Transverse colon (tissue), 4 donors: ENCODE results near the gene H6PD. TPM values are rescaled to one million over a fixed set of nuclear protein-coding genes. Genes with fewer than 3 reads are reported as not detected.

ENCODE experiments used
- DNase-seq: peaks from one replicate; pipeline ENCODE4 v3.0.0-alpha.2; 2019
- H3K27ac ChIP-seq, 4 donors: fragments of 200-600 bp; sonication (generic); 2 replicates each; pipeline ENCODE4 v1.5.1; 2016 to 2018; ENCODE audit warnings: inconsistent platforms in 4 of 4
- H3K27me3 ChIP-seq: fragments of 200-600 bp; sonication (generic); 2 replicates; pipeline ENCODE4 v1.5.1; 2017; ENCODE audit warnings: inconsistent platforms
- H3K36me3 ChIP-seq, 4 donors: fragments of 200-600 bp; sonication (generic); 2 replicates each; pipeline ENCODE4 v1.5.1; 2017 to 2019; ENCODE audit warnings: inconsistent platforms in 4 of 4
- H3K4me1 ChIP-seq, 4 donors: fragments of 200-600 bp; sonication (generic); 2 replicates each; pipeline ENCODE4 v1.5.1; 2017 to 2020; ENCODE audit warnings: inconsistent platforms in 4 of 4
- H3K4me3 ChIP-seq, 4 donors: fragments of 200-600 bp; sonication (generic); 1 replicate in 1 of 4; 2 replicates in 3 of 4; pipeline versions ENCODE4 v1.5.1 to v1.6.1; 2017 to 2019; ENCODE audit warnings: inconsistent platforms in 4 of 4
- H3K9me3 ChIP-seq, 2 donors: fragments of 200-600 bp; sonication (generic); 2 replicates each; pipeline ENCODE4 v1.5.1; 2017 to 2019; ENCODE audit warnings: inconsistent platforms in 2 of 2
- CTCF ChIP-seq, 5 experiments: fragments of 200-600 bp in 3 of 5; fragments of 450-650 bp in 2 of 5; sonication (generic) in 3 of 5; IDR thresholded peaks; 1 replicate in 2 of 5; 2 replicates in 3 of 5; pipeline ENCODE4 v1.5.1; 2016 to 2017; ENCODE audit warnings: antibody characterized with exemption in 5 of 5, inconsistent platforms in 3 of 5, mild to moderate bottlenecking in 2 of 5, moderate library complexity in 1 of 5
- EP300 ChIP-seq: sonication (generic); formaldehyde crosslinking; IDR thresholded peaks from one replicate; pipeline ENCODE4 v1.6.1; 2017; ENCODE audit warnings: antibody characterized with exemption, low read depth
- POLR2A ChIP-seq: fragments of 450-650 bp; IDR thresholded peaks from one replicate; pipeline ENCODE4 v1.6.1; 2016; ENCODE audit warnings: antibody characterized with exemption, mild to moderate bottlenecking, moderate library complexity
- POLR2AphosphoS5 ChIP-seq, 3 donors: sonication (generic); formaldehyde crosslinking; IDR thresholded peaks; one replicate each; pipeline ENCODE4 v1.6.1; 2016; ENCODE audit warnings: antibody characterized with exemption in 3 of 3
- WGBS, 2 donors: methylation state at CpG; one replicate each; pipeline ENCODE4 v1.1.5; 2018; ENCODE audit warnings: low coverage in 1 of 2; 5-methylcytosine and 5-hydroxymethylcytosine counted together
- in situ Hi-C, 4 donors: fragments of 200-750 bp; cut with MboI; loops; one replicate each; pipeline versions ENCODE4 v1.15.0 to v1.15.1; 2017; ENCODE audit warnings: low sequenced_read_pairs in 3 of 4, low pct_ligation_motif_present in 1 of 4, low pct_unique_long_range_greater_than_20kb in 1 of 4
- intact Hi-C: fragments of 100-400 bp; cut with DNase I; formaldehyde crosslinking; loops from one replicate; pipeline ENCODE4 v1.15.1; 2023; ENCODE audit warnings: low total_unique reads
- total RNA-seq, 4 donors: library from RNA; depleted of rRNA; stranded (reverse); fragments of >200 nt; gene quantifications; one replicate each; pipeline ENCODE4 v1.1.0, GENCODE V29; 2016

Gene H6PD
- total RNA-seq, 4 donors from 2014 or later, result 24.1 to 49.4 (median 26.7) TPM

GRCh38 chr1:9282696-9282955 is 48.1 kb downstream of the H6PD start:
- in situ Hi-C loops, result loop anchor here in 3 of 4 donors (10.0 to 25.0 kb wide), 4 partner anchors 172 to 212 kb away; no protein-coding TSS in a partner anchor
- no peaks in the 10 kb centered on the region for H3K9me3 ChIP-seq
- H3K36me3 ChIP-seq, result no peaks in the 10 kb centered on the region
- H3K4me1 ChIP-seq, result peaks cover 12 to 52% (median 34%) of the 10 kb centered on the region in 4 donors
- no peaks in the 10 kb centered on the region for H3K27me3 ChIP-seq
- intact Hi-C loops, result no loop called here
- H3K27ac ChIP-seq, result no peak overlapping the region
- no peak for TF ChIP-seq POLR2A
- TF ChIP-seq POLR2AphosphoS5 (IDR thresholded peaks at IDR 0.05), result no peak
- no peak for TF ChIP-seq CTCF (IDR thresholded peaks at IDR 0.05)
- TF ChIP-seq EP300, result no peak
- H3K4me3 ChIP-seq, result no peak overlapping the region
- 57% methylated on average over 4 of the region's 4 CpGs; no CpG with 5 or more reads in 1 of the 2 donors for WGBS, 2 donors
- DNase-seq, result no peak

- no peak for DNase-seq
- no peak overlapping the region for H3K4me3 ChIP-seq
- H3K27ac ChIP-seq, result peak overlapping the region in 3 of 4 donors; percentile 4 to 38 (median 11)
- no peaks in the 10 kb centered on the region for H3K36me3 ChIP-seq
- TF ChIP-seq CTCF (IDR thresholded peaks at IDR 0.05), result no peak
- TF ChIP-seq POLR2A, result no peak
- no peak for TF ChIP-seq EP300
- no peak for TF ChIP-seq POLR2AphosphoS5 (IDR thresholded peaks at IDR 0.05)
- in situ Hi-C loops (loop anchor here in 3 of 4 donors (10.0 to 25.0 kb wide), 4 partner anchors 171 to 211 kb away; no protein-coding TSS in a partner anchor), intact Hi-C loops (no loop called here)
- peaks cover 9 to 10% of the 10 kb centered on the region in 2 donors for H3K9me3 ChIP-seq
- H3K27me3 ChIP-seq, result no peaks in the 10 kb centered on the region
- H3K4me1 ChIP-seq, result peaks cover 12 to 38% (median 26%) of the 10 kb centered on the region in 4 donors
- WGBS, 2 donors, result 17 to 46% methylated on average over 2 of the region's 2 CpGs
Observed at GRCh38 chr1:9284061-9284460, 49.5 kb downstream of the H6PD start.

GRCh38 chr1:9286556-9286955 is 52.0 kb downstream of the H6PD start:
- Histone ChIP-seq H3K27ac (no peak overlapping the region), H3K27me3 (no peaks in the 10 kb centered on the region), H3K4me3 (no peak overlapping the region), H3K9me3 (peaks cover 9 to 10% of the 10 kb centered on the region in 2 donors), H3K4me1 (peaks cover 3 to 18% (median 10%) of the 10 kb centered on the region in 4 donors), H3K36me3 (no peaks in the 10 kb centered on the region)
- WGBS, 2 donors, result 54 to 76% methylated on average over 4 to 6 of the region's 6 CpGs
- no peak for DNase-seq
- in situ Hi-C loops, result loop anchor here in 3 of 4 donors (10.0 to 25.0 kb wide), 4 partner anchors 168 to 208 kb away; no protein-coding TSS in a partner anchor
- intact Hi-C loops, result loop anchor here (2.0 kb wide), 1 partner anchor 204 kb away; no protein-coding TSS in a partner anchor
- TF ChIP-seq CTCF (IDR thresholded peaks at IDR 0.05) (no peak), POLR2A (no peak), POLR2AphosphoS5 (IDR thresholded peaks at IDR 0.05) (no peak), EP300 (no peak)

GRCh38 chr1:9289090-9289534 is 54.5 kb downstream of the H6PD start:
- peak overlapping the region; percentile 69 to 96 (median 82) for H3K27ac ChIP-seq
- H3K4me3 ChIP-seq, result no peak overlapping the region
- 43 to 44% methylated on average over 6 of the region's 6 CpGs for WGBS, 2 donors
- peaks cover 5 to 18% (median 11%) of the 10 kb centered on the region in 4 donors for H3K4me1 ChIP-seq
- intact Hi-C loops, result no loop called here
- no peaks in the 10 kb centered on the region for H3K36me3 ChIP-seq
- TF ChIP-seq POLR2AphosphoS5 (IDR thresholded peaks at IDR 0.05) (no peak), EP300 (no peak), POLR2A (no peak), CTCF (IDR thresholded peaks at IDR 0.05) (peak; percentile 91 to 99 (median 95))
- H3K27me3 ChIP-seq, result no peaks in the 10 kb centered on the region
- peaks cover 9 to 10% of the 10 kb centered on the region in 2 donors for H3K9me3 ChIP-seq
- in situ Hi-C loops, result loop anchor here in 3 of 4 donors (10.0 to 25.0 kb wide), 4 partner anchors 166 to 206 kb away; no protein-coding TSS in a partner anchor
- DNase-seq, result peak; percentile 85
